T-cell (primary cell): ENCODE measurements around the gene PRC1. TPM values are rescaled to one million over a fixed set of nuclear protein-coding genes. Genes with fewer than 3 reads are reported as not detected.

ENCODE experiments used
- ATAC-seq, 4 experiments: fragments of 200-7000 bp in 3 of 4; fragments of 150-1000 bp in 1 of 4; cut with Tn5 transposase; replicated peaks in 1 of 4; 1 replicate in 3 of 4; 2 replicates in 1 of 4; pipeline ENCODE4 v1.10.0; 2021; ENCODE audit warnings: moderate library complexity in 3 of 4, mild to moderate bottlenecking in 2 of 4, moderate number of reproducible peaks in 1 of 4
- CTCF ChIA-PET, 2 donors: fragments of 300-600 bp; sonication (Branson Sonifier 250); formaldehyde crosslinking; loops; one replicate each; lab custom pipeline; 2022; ENCODE audit warnings: antibody characterized with exemption in 2 of 2; lab: Charles Lee
- POLR2A ChIA-PET, 2 donors: fragments of 300-600 bp; sonication (Branson Sonifier 250); formaldehyde crosslinking; loops; one replicate each; lab custom pipeline; 2022; ENCODE audit warnings: antibody characterized with exemption in 2 of 2; lab: Charles Lee
- DNase-seq, 35 experiments: peaks; one replicate each; pipeline versions ENCODE4 v3.0.0 to v3.0.0-alpha.2; 2013 to 2023
- H3K27ac ChIP-seq: one replicate; pipeline ENCODE4 v1.5.1; 2013; ENCODE audit warnings: low read length
- H3K27me3 ChIP-seq, 2 experiments: replicated peaks in 1 of 2; 1 replicate in 1 of 2; 2 replicates in 1 of 2; pipeline versions ENCODE4 v1.6.1 to v1.7.0; 2013; ENCODE audit warnings: low read length in 1 of 2, mixed read lengths in 1 of 2; ENCODE audit not compliant: control insufficient read depth in 2 of 2, insufficient read depth in 2 of 2; ENCODE audit errors: extremely low read depth in 1 of 2
- H3K36me3 ChIP-seq, 2 donors: 1 replicate in 1 of 2; 2 replicates in 1 of 2; pipeline versions ENCODE4 v1.6.1 to v1.7.0; 2013; ENCODE audit warnings: low read length in 1 of 2; ENCODE audit not compliant: control insufficient read depth in 2 of 2, insufficient read depth in 1 of 2; ENCODE audit errors: extremely low read depth in 1 of 2
- H3K4me1 ChIP-seq, 2 experiments: 1 replicate in 1 of 2; 2 replicates in 1 of 2; pipeline versions ENCODE4 v1.6.1 to v1.7.0; 2013; ENCODE audit warnings: low read length in 2 of 2, mixed read lengths in 1 of 2; ENCODE audit not compliant: insufficient read depth in 2 of 2, control insufficient read depth in 1 of 2; ENCODE audit errors: extremely low read depth in 1 of 2
- H3K4me3 ChIP-seq, 2 donors: 1 replicate in 1 of 2; 2 replicates in 1 of 2; pipeline versions ENCODE4 v1.5.1 to v1.7.0; 2013; ENCODE audit warnings: mild to moderate bottlenecking in 2 of 2, low read length in 1 of 2, moderate library complexity in 1 of 2; ENCODE audit not compliant: control insufficient read depth in 1 of 2; ENCODE audit errors: extremely low read depth in 1 of 2
- H3K9me3 ChIP-seq: 2 replicates; pipeline ENCODE4 v1.7.0; 2013
- H3K27ac Mint-ChIP-seq, 2 donors: one replicate each; pipeline ENCODE4 v1.8.0; 2020 to 2021; ENCODE audit warnings: mild to moderate bottlenecking in 2 of 2, mixed read lengths in 2 of 2
- H3K27me3 Mint-ChIP-seq, 2 donors: one replicate each; pipeline ENCODE4 v1.8.0; 2021 to 2022; ENCODE audit warnings: mixed read lengths in 2 of 2
- H3K36me3 Mint-ChIP-seq: one replicate; pipeline ENCODE4 v1.8.0; 2021; ENCODE audit warnings: mixed read lengths
- H3K4me1 Mint-ChIP-seq, 3 donors: one replicate each; pipeline ENCODE4 v1.8.0; 2020 to 2022; ENCODE audit warnings: mixed read lengths in 3 of 3, mild to moderate bottlenecking in 1 of 3
- H3K4me3 Mint-ChIP-seq, 3 donors: one replicate each; pipeline ENCODE4 v1.8.0; 2020 to 2022; ENCODE audit warnings: mild to moderate bottlenecking in 3 of 3, mixed read lengths in 3 of 3, moderate library complexity in 3 of 3
- H3K9me3 Mint-ChIP-seq, 3 donors: one replicate each; pipeline ENCODE4 v1.8.0; 2020 to 2022; ENCODE audit warnings: mixed read lengths in 3 of 3
- WGBS: methylation state at CpG from one replicate; pipeline ENCODE4 v1.1.5; 2013; ENCODE audit warnings: missing lambda C conversion rate; ENCODE audit not compliant: insufficient coverage; 5-methylcytosine and 5-hydroxymethylcytosine counted together
- total RNA-seq, 35 experiments: library from RNA in 6 of 35; stranded (reverse) in 6 of 35; fragments of 120-200 nt in 1 of 35; gene quantifications; one replicate each; pipeline versions ENCODE4 v1.2.1 to v1.2.4 and lab custom pipeline; 2013 to 2026

Gene PRC1
- total RNA-seq, 5 donors from 2014 or later (not counting 1 experiment from before 2014, with no cell fraction given): 4.7 to 25.9 (median 6.8) TPM

DNA sequence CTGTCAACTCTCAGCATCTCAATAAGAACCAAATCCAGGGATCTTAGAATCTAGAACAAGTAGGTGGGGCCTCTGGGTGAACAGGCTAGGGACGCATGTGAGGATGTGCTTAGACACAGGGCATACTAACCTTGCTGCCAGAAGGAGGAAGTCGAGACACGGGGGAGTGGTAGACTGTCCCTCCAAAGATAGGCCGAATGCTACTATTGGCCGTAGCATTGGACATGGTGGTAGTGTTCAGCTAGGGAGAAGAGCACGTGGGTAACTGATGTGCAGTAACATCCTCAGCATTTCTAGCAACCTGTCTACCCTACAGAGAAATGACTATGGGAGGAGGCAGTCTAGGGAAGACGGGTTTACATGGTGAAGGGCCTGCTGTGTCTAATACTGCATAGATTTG, 24.1 kb downstream of the PRC1 start:
- no peak overlapping the region for H3K4me3 Mint-ChIP-seq
- CTCF ChIA-PET: no interaction called here

DNA sequence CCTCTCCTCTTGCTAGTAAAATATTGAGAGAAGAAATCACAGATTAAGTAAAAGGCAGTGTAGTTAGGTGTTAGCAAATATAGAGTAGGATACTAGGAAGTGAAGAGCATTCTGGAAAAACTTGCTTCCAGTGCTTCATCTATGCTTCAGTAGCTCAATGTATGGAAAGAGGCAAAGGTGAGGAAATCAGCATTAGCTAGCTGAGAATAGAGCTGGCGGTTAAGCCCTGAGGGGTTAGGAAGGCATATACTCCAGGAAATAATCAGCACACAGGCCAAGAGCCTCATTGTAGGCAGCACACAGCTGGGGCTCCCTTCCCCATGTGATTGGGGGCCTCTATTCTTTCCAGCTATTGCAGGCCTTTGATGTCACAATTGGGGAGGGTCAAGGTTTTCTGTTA, 25.9 kb downstream of the PRC1 start:
- CTCF ChIA-PET: no interaction called here
- ATAC-seq (no peak), DNase-seq (no peak)
- Histone ChIP-seq H3K27ac (no peak overlapping the region), H3K4me3 (no peak overlapping the region), H3K27me3 (no peaks in the 10 kb centered on the region), H3K9me3 (no peaks in the 10 kb centered on the region), H3K36me3 (peaks cover 4 to 15% of the 10 kb centered on the region in 2 donors), H3K4me1 (no peaks in the 10 kb centered on the region)
- H3K27me3 Mint-ChIP-seq: no peaks in the 10 kb centered on the region
- H3K9me3 Mint-ChIP-seq: no peaks in the 10 kb centered on the region
- no peak overlapping the region for H3K27ac Mint-ChIP-seq
- 100% methylated on average over 1 of the region's 1 CpG for WGBS
- POLR2A ChIA-PET: interaction anchor here in 1 of 2 donors (0.6 kb wide), 1 partner anchor 10 kb away, joined by 3 read pairs; no protein-coding TSS in a partner anchor
- H3K4me3 Mint-ChIP-seq: no peak overlapping the region
- H3K4me1 Mint-ChIP-seq: no peaks in the 10 kb centered on the region
- peaks cover 14% of the 10 kb centered on the region for H3K36me3 Mint-ChIP-seq

More for the DNA sequence above, 24.1 kb downstream of the PRC1 start:
- no peaks in the 10 kb centered on the region for H3K4me1 ChIP-seq
- POLR2A ChIA-PET: no interaction called here
- Mint-ChIP-seq H3K27ac (no peak overlapping the region), H3K27me3 (no peaks in the 10 kb centered on the region), H3K4me1 (no peaks in the 10 kb centered on the region), H3K36me3 (peaks cover 22% of the 10 kb centered on the region), H3K9me3 (no peaks in the 10 kb centered on the region)
- H3K4me3 ChIP-seq: no peak overlapping the region
- no peaks in the 10 kb centered on the region for H3K9me3 ChIP-seq
- peaks cover 4 to 11% of the 10 kb centered on the region in 2 donors for H3K36me3 ChIP-seq
- H3K27ac ChIP-seq: no peak overlapping the region
- WGBS: 90% methylated on average over 4 of the region's 7 CpGs
- DNase-seq (no peak), ATAC-seq (no peak)
- no peaks in the 10 kb centered on the region for H3K27me3 ChIP-seq

DNA sequence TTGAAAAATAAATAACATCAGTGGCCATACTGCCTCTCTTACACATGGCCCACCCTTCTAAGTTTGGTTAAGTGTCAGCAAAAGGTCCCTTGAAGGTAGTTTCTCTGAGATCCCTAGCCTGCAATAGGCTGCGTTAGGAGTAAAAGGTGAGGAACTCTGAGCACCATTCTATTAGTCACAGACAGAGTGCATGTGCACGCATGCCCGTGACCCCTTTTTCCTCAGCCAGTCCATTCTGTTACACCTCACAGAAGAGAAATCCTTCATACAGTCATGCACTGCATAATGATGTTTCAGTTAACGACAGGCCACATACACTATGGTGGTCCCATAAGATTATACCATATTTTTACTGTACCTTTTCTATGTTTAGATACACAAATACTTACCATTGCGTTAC, 27.1 kb downstream of the PRC1 start:
- no peak overlapping the region for H3K27ac Mint-ChIP-seq
- H3K27me3 ChIP-seq: no peaks in the 10 kb centered on the region
- no peak overlapping the region for H3K4me3 Mint-ChIP-seq
- no peaks in the 10 kb centered on the region for H3K9me3 Mint-ChIP-seq
- CTCF ChIA-PET: interaction anchor here in 1 of 2 donors (0.5 to 0.6 kb wide), 2 partner anchors 10 to 700 kb away, joined by 3 to 4 read pairs; no protein-coding TSS in a partner anchor
- H3K27me3 Mint-ChIP-seq: no peaks in the 10 kb centered on the region
- ATAC-seq: no peak
- H3K4me3 ChIP-seq: no peak overlapping the region
- no peaks in the 10 kb centered on the region for H3K4me1 ChIP-seq
- H3K4me1 Mint-ChIP-seq: no peaks in the 10 kb centered on the region
- H3K9me3 ChIP-seq: no peaks in the 10 kb centered on the region
- H3K27ac ChIP-seq: no peak overlapping the region
- peaks cover 19% of the 10 kb centered on the region for H3K36me3 Mint-ChIP-seq
- no peak for DNase-seq
- POLR2A ChIA-PET: no interaction called here
- H3K36me3 ChIP-seq: peaks cover 4 to 22% of the 10 kb centered on the region in 2 donors
- 100% methylated on average over 3 of the region's 5 CpGs for WGBS

DNA sequence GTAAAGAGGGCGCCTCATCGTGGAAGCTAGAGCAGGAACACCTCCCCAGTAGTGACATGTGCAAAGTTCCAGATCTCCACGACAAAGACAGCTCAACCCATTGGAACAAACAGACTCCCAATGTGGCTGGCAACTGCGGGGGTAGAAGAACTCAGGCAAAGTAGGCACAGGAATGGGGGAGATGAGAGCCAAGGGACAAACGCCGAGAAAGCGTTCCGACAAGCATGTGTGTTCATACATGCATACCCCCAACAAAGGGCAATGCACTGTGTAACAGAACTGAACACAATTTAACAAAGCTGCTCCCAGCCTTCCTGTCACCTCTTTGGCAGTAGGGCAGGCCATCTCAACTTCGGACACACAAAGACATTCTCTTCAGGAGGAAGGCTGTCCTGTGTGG, 28.1 kb downstream of the PRC1 start:
- peaks cover 29% of the 10 kb centered on the region for H3K36me3 Mint-ChIP-seq
- no peaks in the 10 kb centered on the region for H3K4me1 ChIP-seq
- no peak overlapping the region for H3K27ac Mint-ChIP-seq
- no peaks in the 10 kb centered on the region for H3K9me3 Mint-ChIP-seq
- H3K27ac ChIP-seq: no peak overlapping the region
- no peaks in the 10 kb centered on the region for H3K9me3 ChIP-seq
- H3K4me3 ChIP-seq: no peak overlapping the region
- no peaks in the 10 kb centered on the region for H3K4me1 Mint-ChIP-seq
- WGBS: 95% methylated on average over 6 of the region's 9 CpGs
- H3K4me3 Mint-ChIP-seq: no peak overlapping the region
- ATAC-seq (no peak), DNase-seq (no peak)
- H3K36me3 ChIP-seq: peaks cover 6 to 25% of the 10 kb centered on the region in 2 donors
- POLR2A ChIA-PET: no interaction called here
- CTCF ChIA-PET: no interaction called here
- H3K27me3 Mint-ChIP-seq: no peaks in the 10 kb centered on the region
- H3K27me3 ChIP-seq: no peaks in the 10 kb centered on the region

DNA sequence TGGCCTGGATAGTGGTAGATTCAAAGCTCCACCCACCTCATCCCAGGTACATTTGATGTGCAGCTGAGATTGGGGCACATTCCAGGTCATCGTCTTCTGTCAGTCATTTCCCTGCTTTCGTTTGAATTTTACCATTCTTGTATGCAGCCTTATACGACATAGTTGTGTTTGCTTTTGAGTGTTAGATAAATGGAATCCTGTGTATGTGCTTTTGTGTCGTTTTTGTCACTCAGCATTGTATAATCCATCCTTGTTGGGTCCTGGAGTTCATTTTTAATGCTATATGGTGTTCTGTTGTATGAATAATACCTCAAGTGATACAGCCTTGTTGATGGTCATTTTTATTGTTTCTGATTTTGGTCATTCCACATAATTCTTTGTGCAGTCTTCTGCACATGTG, 32.3 kb downstream of the PRC1 start:
- ATAC-seq (no peak), DNase-seq (no peak)
- Histone ChIP-seq H3K36me3 (peaks cover 7 to 27% of the 10 kb centered on the region in 2 donors), H3K27ac (no peak overlapping the region), H3K27me3 (no peaks in the 10 kb centered on the region), H3K4me1 (no peaks in the 10 kb centered on the region), H3K4me3 (no peak overlapping the region), H3K9me3 (no peaks in the 10 kb centered on the region)
- Mint-ChIP-seq H3K4me1 (peaks cover 0 to 5% (median 4%) of the 10 kb centered on the region in 3 donors), H3K36me3 (peaks cover 34% of the 10 kb centered on the region), H3K4me3 (no peak overlapping the region), H3K27ac (no peak overlapping the region), H3K9me3 (no peaks in the 10 kb centered on the region), H3K27me3 (no peaks in the 10 kb centered on the region)
- ChIA-PET POLR2A (no interaction called here), CTCF (no interaction called here)
- WGBS: 60% methylated on average over 1 of the region's 4 CpGs

DNA sequence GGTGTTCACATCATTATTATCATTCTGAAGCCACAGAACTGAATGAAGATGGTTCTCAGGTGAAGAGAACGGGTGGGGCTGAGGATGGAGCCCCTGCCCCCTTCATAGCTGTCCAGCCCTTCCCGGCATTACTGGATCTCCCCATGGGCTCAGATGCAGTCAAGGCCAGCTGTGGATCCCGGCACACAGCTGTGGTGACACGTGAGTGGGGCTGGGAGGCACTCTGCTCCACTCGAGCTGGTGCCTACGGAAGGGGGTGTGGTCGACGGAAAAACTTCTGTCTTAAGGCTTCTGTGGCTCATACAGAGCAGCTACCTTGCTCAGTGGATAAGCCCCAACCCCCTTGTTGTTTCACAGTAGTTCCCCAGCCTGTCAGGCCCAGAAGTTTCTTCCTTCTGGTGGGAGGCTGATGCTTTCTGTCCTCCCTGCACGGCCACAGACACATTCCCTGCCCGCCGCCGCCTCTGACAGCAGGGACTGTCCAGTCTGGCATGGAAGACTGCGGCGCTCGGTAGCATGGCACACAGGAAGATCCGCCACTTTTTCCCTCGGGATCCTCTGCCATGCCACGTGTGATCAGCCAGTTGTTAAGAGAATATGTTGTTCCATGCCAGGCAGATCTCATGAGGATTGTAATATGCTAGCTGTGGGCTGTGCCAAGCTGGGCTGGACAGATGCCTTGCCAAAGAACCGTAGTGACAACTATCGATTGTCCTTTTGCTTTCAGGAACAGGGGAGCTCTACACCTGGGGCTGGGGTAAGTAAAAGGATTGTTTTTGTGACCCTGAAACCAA, 33.8 kb downstream of the PRC1 start:
- POLR2A ChIA-PET: no interaction called here
- H3K36me3 Mint-ChIP-seq: peaks cover 26% of the 10 kb centered on the region
- no peak overlapping the region for H3K4me3 Mint-ChIP-seq
- H3K27ac Mint-ChIP-seq: no peak overlapping the region
- CTCF ChIA-PET: no interaction called here
- H3K9me3 ChIP-seq: no peaks in the 10 kb centered on the region
- H3K4me1 ChIP-seq: peaks cover 8 to 15% of the 10 kb centered on the region in 2 experiments
- ATAC-seq (no peak), DNase-seq (no peak)
- no peaks in the 10 kb centered on the region for H3K27me3 ChIP-seq
- peaks cover 2 to 26% of the 10 kb centered on the region in 2 donors for H3K36me3 ChIP-seq
- no peak overlapping the region for H3K4me3 ChIP-seq
- 96% methylated on average over 20 of the region's 20 CpGs for WGBS
- no peak overlapping the region for H3K27ac ChIP-seq
- no peaks in the 10 kb centered on the region for H3K27me3 Mint-ChIP-seq
- no peaks in the 10 kb centered on the region for H3K9me3 Mint-ChIP-seq
- H3K4me1 Mint-ChIP-seq: peaks cover 0 to 13% (median 12%) of the 10 kb centered on the region in 3 donors
